ENCODE data around the gene HBQ1.
A peak's percentile ranks its signal among the peaks of the same experiment; 100 is the strongest.

Gene HBQ1

GRCh38 chr16:188674-189073, 8.4 kb downstream of the HBQ1 start:
- peak; percentile 38 for TF ChIP-seq CTCF (IDR thresholded peaks at IDR 0.05; ENCODE audit: insufficient read depth, low read depth, low read length, missing control alignments)
- H3K4me3 ChIP-seq (ENCODE audit: low read depth, low read length): no peak overlapping the region
- peak; percentile 28 for DNase-seq (ENCODE audit: low read depth)

GRCh38 chr16:189604-190186, 9.4 kb downstream of the HBQ1 start:
- no peak overlapping the region for H3K4me3 ChIP-seq (ENCODE audit: low read depth, low read length)
- no peak for DNase-seq (ENCODE audit: low read depth)
- TF ChIP-seq CTCF (IDR thresholded peaks at IDR 0.05; ENCODE audit: insufficient read depth, low read depth, low read length, missing control alignments): no peak

- no peak overlapping the region for H3K4me3 ChIP-seq (ENCODE audit: low read depth, low read length)
- DNase-seq (ENCODE audit: low read depth): no peak
- no peak for TF ChIP-seq CTCF (IDR thresholded peaks at IDR 0.05; ENCODE audit: insufficient read depth, low read depth, low read length, missing control alignments)
Measured at GRCh38 chr16:191831-192230, 11.6 kb downstream of the HBQ1 start.

- TF ChIP-seq CTCF (IDR thresholded peaks at IDR 0.05; ENCODE audit: insufficient read depth, low read depth, low read length, missing control alignments): no peak
- DNase-seq (ENCODE audit: low read depth): no peak
Measured at GRCh38 chr16:192686-193085, 12.4 kb downstream of the HBQ1 start.

GRCh38 chr16:193441-193840, 13.2 kb downstream of the HBQ1 start:
- H3K4me3 ChIP-seq (ENCODE audit: low read depth, low read length): no peak overlapping the region
- TF ChIP-seq CTCF (IDR thresholded peaks at IDR 0.05; ENCODE audit: insufficient read depth, low read depth, low read length, missing control alignments): no peak
- no peak for DNase-seq (ENCODE audit: low read depth)

More at GRCh38 chr16:192686-193085, 12.4 kb downstream of the HBQ1 start:
- H3K4me3 ChIP-seq (ENCODE audit: low read depth, low read length): no peak overlapping the region

- no peak overlapping the region for H3K4me3 ChIP-seq (ENCODE audit: low read depth, low read length)
- DNase-seq (ENCODE audit: low read depth): no peak
- TF ChIP-seq CTCF (IDR thresholded peaks at IDR 0.05; ENCODE audit: insufficient read depth, low read depth, low read length, missing control alignments): no peak
Measured at GRCh38 chr16:194516-194915, 14.3 kb downstream of the HBQ1 start.

- H3K4me3 ChIP-seq (ENCODE audit: low read depth, low read length): no peak overlapping the region
- TF ChIP-seq CTCF (IDR thresholded peaks at IDR 0.05; ENCODE audit: insufficient read depth, low read depth, low read length, missing control alignments): no peak
- no peak for DNase-seq (ENCODE audit: low read depth)
Measured at GRCh38 chr16:200388-200787, 20.1 kb downstream of the HBQ1 start.
